WTC11 (cell line): Measurements from ENCODE around the gene ZNF135. TPM values are rescaled to one million over a fixed set of nuclear protein-coding genes. Genes with fewer than 3 reads are reported as not detected.
A peak's percentile ranks its signal among the peaks of the same experiment; 100 is the strongest.

Experiments
- ATAC-seq: fragments of 200-7000 bp; cut with Tn5 transposase; 2 replicates; pipeline ENCODE4 v1.10.0; 2021; ENCODE audit warnings: mild to moderate bottlenecking, moderate library complexity
- CTCF ChIA-PET: fragments of 300-600 bp; sonication (Branson Sonifier 250); formaldehyde crosslinking; loops from one replicate; lab custom pipeline; 2021; ENCODE audit warnings: antibody characterized with exemption; lab: Charles Lee
- POLR2A ChIA-PET: fragments of 350-600 bp; sonication (Branson Sonifier 250); formaldehyde crosslinking; loops from one replicate; lab custom pipeline; 2021; ENCODE audit warnings: antibody characterized with exemption; lab: Charles Lee
- DNase-seq: peaks from one replicate; pipeline ENCODE4 v3.0.0; 2021; ENCODE audit warnings: low spot score
- H3K27ac Mint-ChIP-seq: 2 replicates; pipeline ENCODE4 v1.8.0; 2021; ENCODE audit warnings: mixed read lengths
- H3K27me3 Mint-ChIP-seq: 2 replicates; pipeline ENCODE4 v1.8.0; 2021; ENCODE audit warnings: low read depth, mild to moderate bottlenecking, moderate library complexity, mixed read lengths
- H3K36me3 Mint-ChIP-seq: 2 replicates; pipeline ENCODE4 v1.8.0; 2021; ENCODE audit warnings: mixed read lengths
- H3K4me1 Mint-ChIP-seq: 2 replicates; pipeline ENCODE4 v1.8.0; 2022; ENCODE audit warnings: mixed read lengths
- H3K4me3 Mint-ChIP-seq: 2 replicates; pipeline ENCODE4 v1.8.0; 2021; ENCODE audit warnings: mild to moderate bottlenecking, moderate library complexity, mixed read lengths
- H3K9me3 Mint-ChIP-seq: 2 replicates; pipeline ENCODE4 v1.8.0; 2021; ENCODE audit warnings: mixed read lengths
- ESRRA ChIP-seq: sonication (generic); formaldehyde crosslinking; IDR thresholded peaks from 2 replicates; pipeline ENCODE4 v1.8.1; 2022; ENCODE audit warnings: mild to moderate bottlenecking, missing genetic modification reagents, borderline replicate concordance
- FOXJ3 ChIP-seq: sonication (generic); formaldehyde crosslinking; IDR thresholded peaks from 2 replicates; pipeline ENCODE4 v1.9.0; 2021; ENCODE audit warnings: missing genetic modification reagents, mild to moderate bottlenecking, borderline replicate concordance
- FOXK1 ChIP-seq: sonication (generic); formaldehyde crosslinking; IDR thresholded peaks from 2 replicates; pipeline ENCODE4 v1.8.0; 2022; ENCODE audit warnings: mild to moderate bottlenecking, moderate library complexity, missing genetic modification reagents
- JAZF1 ChIP-seq: fragments of 250-450 bp; sonication (Bioruptor Pico); IDR thresholded peaks from 2 replicates; pipeline ENCODE4 v1.9.0; 2021; ENCODE audit warnings: moderate library complexity, mild to moderate bottlenecking, inconsistent platforms
- KAT7 ChIP-seq: sonication (generic); formaldehyde crosslinking; IDR thresholded peaks from 2 replicates; pipeline ENCODE4 v1.8.1; 2023; ENCODE audit warnings: missing genetic modification reagents, mild to moderate bottlenecking, borderline replicate concordance
- MYBL2 ChIP-seq: sonication (generic); formaldehyde crosslinking; IDR thresholded peaks from 2 replicates; pipeline ENCODE4 v1.8.1; 2023; ENCODE audit warnings: mild to moderate bottlenecking, moderate library complexity, missing genetic modification reagents
- NR1H2 ChIP-seq: sonication (generic); formaldehyde crosslinking; IDR thresholded peaks from 2 replicates; pipeline ENCODE4 v1.9.0; 2021; ENCODE audit warnings: mild to moderate bottlenecking, moderate library complexity, missing genetic modification reagents
- NR2C2 ChIP-seq: sonication (generic); formaldehyde crosslinking; IDR thresholded peaks from 2 replicates; pipeline ENCODE4 v1.8.0; 2022; ENCODE audit warnings: mild to moderate bottlenecking, missing genetic modification reagents
- PRRX2 ChIP-seq: fragments of 250-450 bp; sonication (Bioruptor Pico); IDR thresholded peaks from 2 replicates; pipeline ENCODE4 v1.8.0; 2021; ENCODE audit warnings: mild to moderate bottlenecking
- TCF7 ChIP-seq: sonication (generic); formaldehyde crosslinking; IDR thresholded peaks from 2 replicates; pipeline ENCODE4 v1.8.0; 2022; ENCODE audit warnings: mild to moderate bottlenecking, low read depth, missing genetic modification reagents, moderate library complexity
- TEAD1 ChIP-seq: sonication (generic); formaldehyde crosslinking; IDR thresholded peaks from 2 replicates; pipeline ENCODE4 v1.8.0; 2022; ENCODE audit warnings: mild to moderate bottlenecking, missing genetic modification reagents
- ZBTB21 ChIP-seq: sonication (generic); formaldehyde crosslinking; IDR thresholded peaks from 2 replicates; pipeline ENCODE4 v1.8.1; 2023; ENCODE audit warnings: mild to moderate bottlenecking, missing genetic modification reagents, borderline replicate concordance
- ZNF317 ChIP-seq: sonication (generic); formaldehyde crosslinking; IDR thresholded peaks from 2 replicates; pipeline ENCODE4 v1.8.1; 2023; ENCODE audit warnings: low read depth, mild to moderate bottlenecking, moderate library complexity, missing genetic modification reagents, borderline replicate concordance
- total RNA-seq: library from RNA; stranded (reverse); gene quantifications from 3 replicates; pipeline ENCODE4 v1.2.3, GENCODE V29; 2021
- TF ChIP-seq, protein P1 (sequence below): sonication (generic); formaldehyde crosslinking; IDR thresholded peaks from 2 replicates; pipeline ENCODE4 v1.8.0; 2023; ENCODE audit warnings: missing genetic modification reagents
- TF ChIP-seq, protein P2 (sequence below): sonication (generic); formaldehyde crosslinking; conservative IDR thresholded peaks from 2 replicates; pipeline ENCODE4 v1.8.1; 2022; ENCODE audit warnings: mild to moderate bottlenecking, missing genetic modification reagents
- TF ChIP-seq, protein P3 (sequence below): sonication (generic); formaldehyde crosslinking; IDR thresholded peaks from 2 replicates; pipeline ENCODE4 v1.8.1; 2022; ENCODE audit warnings: mild to moderate bottlenecking, moderate library complexity, missing genetic modification reagents
- TF ChIP-seq, protein P4 (sequence below): sonication (generic); formaldehyde crosslinking; IDR thresholded peaks from 2 replicates; pipeline ENCODE4 v1.8.0; 2022; ENCODE audit warnings: mild to moderate bottlenecking, missing genetic modification reagents
- TF ChIP-seq, protein P5 (sequence below): sonication (generic); formaldehyde crosslinking; IDR thresholded peaks from 2 replicates; pipeline ENCODE4 v1.8.1; 2023; ENCODE audit warnings: mild to moderate bottlenecking, missing genetic modification reagents

The ZNF135 gene
- total RNA-seq, 1 experiment from 2014 or later, result 5.6 TPM

DNA sequence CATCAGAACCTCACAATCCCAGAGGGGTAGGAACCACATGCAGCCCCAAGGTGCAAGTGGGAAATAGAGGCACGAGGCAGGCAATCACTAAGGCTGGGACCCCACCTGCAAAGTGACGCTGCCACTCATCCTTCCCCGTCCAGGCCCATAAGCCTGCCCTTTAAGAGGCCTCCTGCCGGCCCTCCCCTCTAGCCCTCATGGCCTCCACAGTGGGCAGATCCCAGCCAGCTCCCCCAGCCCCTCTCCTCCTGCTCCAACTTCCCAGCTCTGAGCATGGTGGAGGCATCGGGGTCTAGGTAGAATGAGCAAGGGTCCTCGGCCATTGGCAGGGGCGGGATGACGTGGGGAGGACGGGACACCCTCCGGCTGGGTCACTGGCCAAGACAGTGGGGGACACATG, 36.2 kb downstream of the ZNF135 start:
- H3K27me3 Mint-ChIP-seq, result no peaks in the 10 kb centered on the region
- no peak for TF ChIP-seq FOXK1
- TF ChIP-seq, protein P1, sequence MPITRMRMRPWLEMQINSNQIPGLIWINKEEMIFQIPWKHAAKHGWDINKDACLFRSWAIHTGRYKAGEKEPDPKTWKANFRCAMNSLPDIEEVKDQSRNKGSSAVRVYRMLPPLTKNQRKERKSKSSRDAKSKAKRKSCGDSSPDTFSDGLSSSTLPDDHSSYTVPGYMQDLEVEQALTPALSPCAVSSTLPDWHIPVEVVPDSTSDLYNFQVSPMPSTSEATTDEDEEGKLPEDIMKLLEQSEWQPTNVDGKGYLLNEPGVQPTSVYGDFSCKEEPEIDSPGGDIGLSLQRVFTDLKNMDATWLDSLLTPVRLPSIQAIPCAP, result no peak
- TF ChIP-seq ZBTB21 (CRISPR knock-in tag), result no peak
- TF ChIP-seq NR1H2 (CRISPR knock-in tag), result no peak
- no peak for TF ChIP-seq NR2C2 (CRISPR knock-in tag)
- no peak for TF ChIP-seq TEAD1
- no peak overlapping the region for H3K27ac Mint-ChIP-seq
- 0 out of 2 replicates have a peak, but pooled peaks cover 3% of the 10 kb centered on the region for H3K36me3 Mint-ChIP-seq
- DNase-seq, result no peak
- H3K9me3 Mint-ChIP-seq, result no peaks in the 10 kb centered on the region
- H3K4me1 Mint-ChIP-seq, result peaks cover 18% of the 10 kb centered on the region
- no peak for ATAC-seq
- ChIA-PET CTCF (interaction anchor here (1.7 kb wide), 1 partner anchor 73 kb away, joined by 5 read pairs; no protein-coding TSS in a partner anchor), POLR2A (interaction anchor here (0.6 to 1.4 kb wide), 3 partner anchors 11 to 37 kb away, joined by 3 to 4 read pairs (median 3); partner anchors contain the start of gene ZNF135)
- no peak overlapping the region for H3K4me3 Mint-ChIP-seq

DNA sequence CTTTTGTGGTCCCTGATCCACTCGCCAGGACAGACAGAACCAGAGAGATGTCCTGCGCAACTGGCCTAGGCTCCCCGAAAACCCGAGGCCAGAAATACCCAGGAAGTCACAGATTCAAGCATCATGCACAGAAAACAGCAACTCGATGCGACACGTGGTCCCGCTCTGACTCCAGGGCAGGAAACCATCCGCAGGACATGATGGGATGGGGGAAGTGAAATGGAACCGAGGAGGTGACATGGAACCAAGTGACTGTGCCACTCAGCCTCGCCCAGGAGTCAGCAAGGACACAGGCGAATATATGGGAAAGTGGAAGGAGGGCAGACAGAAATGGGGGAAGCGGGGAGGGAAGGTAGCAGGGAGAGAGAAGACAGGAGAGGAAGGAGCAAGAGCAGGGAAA, 37.8 kb downstream of the ZNF135 start:
- H3K4me1 Mint-ChIP-seq, result peaks cover 13% of the 10 kb centered on the region
- H3K4me3 Mint-ChIP-seq, result peak overlapping the region; percentile 73
- no peaks in the 10 kb centered on the region for H3K27me3 Mint-ChIP-seq
- 0 out of 2 replicates have a peak, but pooled peaks cover 3% of the 10 kb centered on the region for H3K36me3 Mint-ChIP-seq
- DNase-seq, result no peak
- H3K27ac Mint-ChIP-seq, result peak overlapping the region; percentile 91
- ATAC-seq, result no peak
- POLR2A ChIA-PET, result interaction anchor here (1.2 kb wide), 1 partner anchor 38 kb away, joined by 3 read pairs; the partner anchor contains the start of gene ZNF135
- TF ChIP-seq FOXJ3 (CRISPR knock-in tag) (no peak), TCF7 (CRISPR knock-in tag) (no peak), MYBL2 (CRISPR knock-in tag) (no peak), ZNF317 (no peak), ESRRA (CRISPR knock-in tag) (no peak), PRRX2 (CRISPR knock-in tag) (no peak), JAZF1 (CRISPR knock-in tag) (no peak), FOXK1 (no peak), KAT7 (CRISPR knock-in tag) (no peak)
- TF ChIP-seq, protein P2, sequence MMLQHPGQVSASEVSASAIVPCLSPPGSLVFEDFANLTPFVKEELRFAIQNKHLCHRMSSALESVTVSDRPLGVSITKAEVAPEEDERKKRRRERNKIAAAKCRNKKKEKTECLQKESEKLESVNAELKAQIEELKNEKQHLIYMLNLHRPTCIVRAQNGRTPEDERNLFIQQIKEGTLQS (CRISPR knock-in tag), result no peak
- TF ChIP-seq, protein P3, sequence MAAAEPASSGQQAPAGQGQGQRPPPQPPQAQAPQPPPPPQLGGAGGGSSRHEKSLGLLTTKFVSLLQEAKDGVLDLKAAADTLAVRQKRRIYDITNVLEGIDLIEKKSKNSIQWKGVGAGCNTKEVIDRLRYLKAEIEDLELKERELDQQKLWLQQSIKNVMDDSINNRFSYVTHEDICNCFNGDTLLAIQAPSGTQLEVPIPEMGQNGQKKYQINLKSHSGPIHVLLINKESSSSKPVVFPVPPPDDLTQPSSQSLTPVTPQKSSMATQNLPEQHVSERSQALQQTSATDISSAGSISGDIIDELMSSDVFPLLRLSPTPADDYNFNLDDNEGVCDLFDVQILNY (CRISPR knock-in tag), result no peak
- TF ChIP-seq, protein P4, sequence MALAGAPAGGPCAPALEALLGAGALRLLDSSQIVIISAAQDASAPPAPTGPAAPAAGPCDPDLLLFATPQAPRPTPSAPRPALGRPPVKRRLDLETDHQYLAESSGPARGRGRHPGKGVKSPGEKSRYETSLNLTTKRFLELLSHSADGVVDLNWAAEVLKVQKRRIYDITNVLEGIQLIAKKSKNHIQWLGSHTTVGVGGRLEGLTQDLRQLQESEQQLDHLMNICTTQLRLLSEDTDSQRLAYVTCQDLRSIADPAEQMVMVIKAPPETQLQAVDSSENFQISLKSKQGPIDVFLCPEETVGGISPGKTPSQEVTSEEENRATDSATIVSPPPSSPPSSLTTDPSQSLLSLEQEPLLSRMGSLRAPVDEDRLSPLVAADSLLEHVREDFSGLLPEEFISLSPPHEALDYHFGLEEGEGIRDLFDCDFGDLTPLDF (CRISPR knock-in tag), result no peak
- TF ChIP-seq, protein P5, sequence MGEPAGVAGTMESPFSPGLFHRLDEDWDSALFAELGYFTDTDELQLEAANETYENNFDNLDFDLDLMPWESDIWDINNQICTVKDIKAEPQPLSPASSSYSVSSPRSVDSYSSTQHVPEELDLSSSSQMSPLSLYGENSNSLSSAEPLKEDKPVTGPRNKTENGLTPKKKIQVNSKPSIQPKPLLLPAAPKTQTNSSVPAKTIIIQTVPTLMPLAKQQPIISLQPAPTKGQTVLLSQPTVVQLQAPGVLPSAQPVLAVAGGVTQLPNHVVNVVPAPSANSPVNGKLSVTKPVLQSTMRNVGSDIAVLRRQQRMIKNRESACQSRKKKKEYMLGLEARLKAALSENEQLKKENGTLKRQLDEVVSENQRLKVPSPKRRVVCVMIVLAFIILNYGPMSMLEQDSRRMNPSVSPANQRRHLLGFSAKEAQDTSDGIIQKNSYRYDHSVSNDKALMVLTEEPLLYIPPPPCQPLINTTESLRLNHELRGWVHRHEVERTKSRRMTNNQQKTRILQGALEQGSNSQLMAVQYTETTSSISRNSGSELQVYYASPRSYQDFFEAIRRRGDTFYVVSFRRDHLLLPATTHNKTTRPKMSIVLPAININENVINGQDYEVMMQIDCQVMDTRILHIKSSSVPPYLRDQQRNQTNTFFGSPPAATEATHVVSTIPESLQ (CRISPR knock-in tag), result no peak
- TF ChIP-seq, all 79 proteins: peak for 0
- H3K9me3 Mint-ChIP-seq, result peaks cover 4% of the 10 kb centered on the region; the same call in 1 of the 2 replicates
- CTCF ChIA-PET, result interaction anchor here (0.8 kb wide), 1 partner anchor 42 kb away, joined by 3 read pairs; no protein-coding TSS in a partner anchor
